Astrocyte of the spinal cord (primary cell): Measurements from ENCODE around the gene PCDHA11.
"Not testable (repeated sequence)": the region's sequence is repeated elsewhere in the genome, so short reads cannot be mapped to it uniquely, and the experiment has no call there.

ENCODE experiments used
- DNase-seq: peaks from one replicate; pipeline ENCODE4 v3.0.0; 2011; ENCODE audit warnings: low read depth, low spot score
- H3K4me3 ChIP-seq: 2 replicates; pipeline ENCODE4 v1.5.1; 2011; ENCODE audit warnings: low read depth, mild to moderate bottlenecking, low read length, moderate library complexity
- in situ Hi-C: cut with HindIII; loops from 2 replicates; pipeline ENCODE4 v1.10.0; 2017; ENCODE audit warnings: low sequenced_read_pairs
- TF ChIP-seq, protein P1 (sequence below): IDR thresholded peaks from 2 replicates; pipeline ENCODE4 v1.5.1; 2012; ENCODE audit warnings: low read depth, mild to moderate bottlenecking, low read length, inconsistent platforms

The PCDHA11 gene, protein sequence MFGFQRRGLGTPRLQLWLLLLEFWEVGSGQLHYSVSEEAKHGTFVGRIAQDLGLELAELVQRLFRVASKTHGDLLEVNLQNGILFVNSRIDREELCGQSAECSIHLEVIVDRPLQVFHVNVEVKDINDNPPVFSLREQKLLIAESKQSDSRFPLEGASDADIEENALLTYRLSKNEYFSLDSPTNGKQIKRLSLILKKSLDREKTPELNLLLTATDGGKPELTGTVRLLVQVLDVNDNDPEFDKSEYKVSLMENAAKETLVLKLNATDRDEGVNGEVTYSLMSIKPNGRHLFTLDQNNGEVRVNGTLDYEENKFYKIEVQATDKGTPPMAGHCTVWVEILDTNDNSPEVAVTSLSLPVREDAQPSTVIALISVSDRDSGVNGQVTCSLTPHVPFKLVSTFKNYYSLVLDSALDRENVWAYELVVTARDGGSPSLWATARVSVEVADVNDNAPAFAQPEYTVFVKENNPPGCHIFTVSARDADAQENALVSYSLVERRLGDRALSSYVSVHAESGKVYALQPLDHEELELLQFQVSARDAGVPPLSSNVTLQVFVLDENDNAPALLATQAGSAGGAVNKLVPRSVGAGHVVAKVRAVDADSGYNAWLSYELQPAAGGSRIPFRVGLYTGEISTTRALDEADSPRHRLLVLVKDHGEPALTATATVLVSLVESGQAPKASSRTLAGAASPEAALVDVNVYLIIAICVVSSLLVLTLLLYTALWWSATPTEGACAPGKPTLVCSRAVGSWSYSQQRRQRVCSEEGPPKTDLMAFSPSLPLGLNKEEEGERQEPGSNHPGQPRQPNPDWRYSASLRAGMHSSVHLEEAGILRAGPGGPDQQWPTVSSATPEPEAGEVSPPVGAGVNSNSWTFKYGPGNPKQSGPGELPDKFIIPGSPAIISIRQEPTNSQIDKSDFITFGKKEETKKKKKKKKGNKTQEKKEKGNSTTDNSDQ

DNA sequence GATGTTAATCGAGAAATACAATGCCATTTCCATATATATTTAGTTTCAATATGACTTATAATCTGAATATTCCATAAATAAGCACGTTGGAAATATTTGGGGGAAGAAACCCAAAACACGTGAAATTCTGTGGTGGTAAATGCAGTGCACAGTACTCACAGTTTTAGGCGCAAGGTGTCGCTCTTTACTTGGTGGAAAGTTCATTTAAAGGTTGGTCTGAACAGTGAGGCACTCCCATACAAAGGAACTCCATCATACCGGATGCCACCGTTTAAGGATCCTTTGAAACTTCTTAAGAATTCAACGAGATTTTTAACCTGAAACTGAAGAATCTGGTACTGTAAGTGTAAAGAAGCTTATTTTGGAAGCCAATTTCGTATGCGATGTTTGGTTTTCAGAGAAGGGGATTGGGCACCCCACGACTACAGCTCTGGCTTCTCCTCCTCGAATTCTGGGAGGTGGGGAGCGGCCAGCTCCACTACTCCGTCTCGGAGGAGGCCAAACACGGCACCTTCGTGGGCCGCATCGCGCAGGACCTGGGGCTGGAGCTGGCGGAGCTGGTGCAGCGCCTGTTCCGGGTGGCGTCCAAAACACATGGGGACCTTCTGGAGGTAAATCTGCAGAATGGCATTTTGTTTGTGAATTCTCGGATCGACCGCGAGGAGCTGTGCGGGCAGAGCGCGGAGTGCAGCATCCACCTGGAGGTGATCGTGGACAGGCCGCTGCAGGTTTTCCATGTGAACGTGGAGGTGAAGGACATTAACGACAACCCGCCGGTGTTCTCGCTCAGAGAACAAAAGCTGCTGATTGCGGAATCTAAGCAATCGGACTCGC lies at the start of gene PCDHA11:
PCDHA11 (plus strand) TSS at position 237 of the 834 bp plus-strand sequence; CDS start at position 384, 147 bp downstream.
- TF ChIP-seq, protein P1, sequence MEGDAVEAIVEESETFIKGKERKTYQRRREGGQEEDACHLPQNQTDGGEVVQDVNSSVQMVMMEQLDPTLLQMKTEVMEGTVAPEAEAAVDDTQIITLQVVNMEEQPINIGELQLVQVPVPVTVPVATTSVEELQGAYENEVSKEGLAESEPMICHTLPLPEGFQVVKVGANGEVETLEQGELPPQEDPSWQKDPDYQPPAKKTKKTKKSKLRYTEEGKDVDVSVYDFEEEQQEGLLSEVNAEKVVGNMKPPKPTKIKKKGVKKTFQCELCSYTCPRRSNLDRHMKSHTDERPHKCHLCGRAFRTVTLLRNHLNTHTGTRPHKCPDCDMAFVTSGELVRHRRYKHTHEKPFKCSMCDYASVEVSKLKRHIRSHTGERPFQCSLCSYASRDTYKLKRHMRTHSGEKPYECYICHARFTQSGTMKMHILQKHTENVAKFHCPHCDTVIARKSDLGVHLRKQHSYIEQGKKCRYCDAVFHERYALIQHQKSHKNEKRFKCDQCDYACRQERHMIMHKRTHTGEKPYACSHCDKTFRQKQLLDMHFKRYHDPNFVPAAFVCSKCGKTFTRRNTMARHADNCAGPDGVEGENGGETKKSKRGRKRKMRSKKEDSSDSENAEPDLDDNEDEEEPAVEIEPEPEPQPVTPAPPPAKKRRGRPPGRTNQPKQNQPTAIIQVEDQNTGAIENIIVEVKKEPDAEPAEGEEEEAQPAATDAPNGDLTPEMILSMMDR = no peak
- DNase-seq = no peak
- H3K4me3 ChIP-seq = no peak within 1 kb of the TSS
- in situ Hi-C loops = no loop called here

DNA sequence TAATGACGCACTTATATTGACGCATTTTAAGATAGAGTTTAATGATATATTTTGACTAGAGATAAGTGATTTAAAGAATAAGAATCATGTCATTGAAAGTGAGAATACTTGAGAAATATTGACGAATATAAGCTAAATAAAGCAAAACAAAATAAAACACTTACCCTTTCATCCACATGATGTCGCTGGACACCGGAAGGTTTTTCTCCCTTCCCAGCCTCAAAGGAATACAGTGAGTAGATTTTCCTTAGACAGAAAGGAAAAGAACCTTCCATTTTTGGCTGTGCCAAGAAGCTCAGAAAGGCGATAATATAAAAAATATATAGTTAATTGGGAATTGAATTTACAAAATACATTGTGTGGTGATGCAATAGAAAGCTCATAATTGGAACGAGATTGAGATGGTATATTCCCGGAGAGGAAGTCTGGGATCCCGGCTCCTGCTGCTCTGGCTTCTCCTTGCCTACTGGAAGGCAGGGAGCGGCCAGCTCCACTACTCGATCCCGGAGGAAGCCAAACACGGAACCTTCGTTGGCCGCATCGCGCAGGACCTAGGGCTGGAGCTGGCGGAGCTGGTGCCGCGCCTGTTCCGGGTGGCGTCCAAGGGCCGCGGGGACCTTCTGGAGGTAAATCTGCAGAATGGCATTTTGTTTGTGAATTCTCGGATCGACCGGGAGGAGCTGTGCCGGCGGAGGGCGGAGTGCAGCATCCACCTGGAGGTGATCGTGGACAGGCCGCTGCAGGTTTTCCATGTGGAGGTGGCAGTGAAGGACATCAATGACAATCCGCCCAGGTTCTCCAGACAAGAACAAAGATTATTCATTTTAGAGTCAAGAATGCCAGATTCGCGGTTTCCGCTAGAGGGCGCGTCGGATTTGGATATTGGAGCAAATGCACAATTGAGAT lies 47.1 kb upstream of the PCDHA11 start, which contains the start of gene PCDHA5:
PCDHA5 (plus strand) TSS at position 239 of the 906 bp plus-strand sequence.
- TF ChIP-seq, protein P1 = peak; percentile 47
- H3K4me3 ChIP-seq = no peak within 1 kb of the TSS
- in situ Hi-C loops = no loop called here
- DNase-seq = no peak

DNA sequence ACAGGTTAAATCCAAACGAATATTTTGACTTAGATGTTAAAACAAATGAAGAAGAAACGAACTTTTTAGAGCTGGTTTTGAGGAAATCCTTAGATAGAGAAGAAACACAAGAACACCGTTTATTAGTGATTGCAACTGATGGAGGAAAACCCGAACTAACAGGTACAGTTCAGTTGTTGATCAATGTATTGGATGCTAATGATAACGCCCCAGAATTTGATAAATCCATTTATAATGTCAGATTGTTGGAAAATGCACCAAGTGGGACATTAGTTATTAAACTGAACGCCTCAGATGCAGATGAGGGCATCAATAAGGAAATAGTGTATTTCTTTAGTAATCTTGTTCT lies 46.5 kb upstream of the PCDHA11 start:
- no peak overlapping the region for H3K4me3 ChIP-seq
- in situ Hi-C loops = no loop called here
- TF ChIP-seq, protein P1 = no peak
- DNase-seq = no peak

GRCh38 chr5:140822969-140823368 lies 45.8 kb upstream of the PCDHA11 start:
- in situ Hi-C loops, H3K4me3 ChIP-seq: not testable (repeated sequence)

GRCh38 chr5:140823475-140823874 lies 45.3 kb upstream of the PCDHA11 start:
- no peak for DNase-seq
- TF ChIP-seq, protein P1 = no peak
- in situ Hi-C loops = no loop called here
- H3K4me3 ChIP-seq = no peak overlapping the region

More at GRCh38 chr5:140822969-140823368, 45.8 kb upstream of the PCDHA11 start:
- DNase-seq = not testable (repeated sequence)

DNA sequence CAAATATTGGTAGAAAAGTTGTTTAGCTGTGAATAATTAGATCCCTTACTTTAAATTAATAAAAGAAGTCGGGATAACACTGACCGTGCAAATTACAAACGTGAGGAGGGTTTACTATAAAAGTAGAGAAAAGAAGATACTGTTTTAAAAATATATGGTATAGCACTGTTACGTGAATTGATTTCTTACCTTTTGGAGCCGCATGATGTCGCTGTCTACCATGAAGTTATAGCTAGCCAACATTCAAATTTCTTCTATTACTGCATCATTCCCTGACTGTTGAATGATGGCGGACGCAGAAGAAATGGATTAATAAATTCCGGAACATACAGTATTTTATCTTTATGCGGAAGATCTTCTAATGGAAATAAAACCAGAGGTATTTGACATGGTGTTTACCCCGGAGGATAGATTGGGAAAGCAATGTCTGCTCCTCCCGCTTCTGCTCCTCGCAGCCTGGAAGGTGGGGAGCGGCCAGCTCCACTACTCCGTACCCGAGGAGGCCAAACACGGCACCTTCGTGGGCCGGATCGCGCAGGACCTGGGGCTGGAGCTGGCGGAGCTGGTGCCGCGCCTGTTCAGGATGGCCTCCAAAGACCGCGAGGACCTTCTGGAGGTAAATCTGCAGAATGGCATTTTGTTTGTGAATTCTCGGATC lies 40.9 kb upstream of the PCDHA11 start, which contains the start of gene PCDHA6:
PCDHA6 (plus strand) TSS at position 257 of the 658 bp plus-strand sequence; CDS start at position 389, 132 bp downstream.
- no peak within 1 kb of the TSS for H3K4me3 ChIP-seq
- TF ChIP-seq, protein P1 = peak; percentile 1
- DNase-seq = no peak
- in situ Hi-C loops = no loop called here
